ENCODE data around the gene MTFMT.
"Not testable (repeated sequence)": the region's sequence is repeated elsewhere in the genome, so short reads cannot be mapped to it uniquely, and the experiment has no call there.

MTFMT gene

DNA sequence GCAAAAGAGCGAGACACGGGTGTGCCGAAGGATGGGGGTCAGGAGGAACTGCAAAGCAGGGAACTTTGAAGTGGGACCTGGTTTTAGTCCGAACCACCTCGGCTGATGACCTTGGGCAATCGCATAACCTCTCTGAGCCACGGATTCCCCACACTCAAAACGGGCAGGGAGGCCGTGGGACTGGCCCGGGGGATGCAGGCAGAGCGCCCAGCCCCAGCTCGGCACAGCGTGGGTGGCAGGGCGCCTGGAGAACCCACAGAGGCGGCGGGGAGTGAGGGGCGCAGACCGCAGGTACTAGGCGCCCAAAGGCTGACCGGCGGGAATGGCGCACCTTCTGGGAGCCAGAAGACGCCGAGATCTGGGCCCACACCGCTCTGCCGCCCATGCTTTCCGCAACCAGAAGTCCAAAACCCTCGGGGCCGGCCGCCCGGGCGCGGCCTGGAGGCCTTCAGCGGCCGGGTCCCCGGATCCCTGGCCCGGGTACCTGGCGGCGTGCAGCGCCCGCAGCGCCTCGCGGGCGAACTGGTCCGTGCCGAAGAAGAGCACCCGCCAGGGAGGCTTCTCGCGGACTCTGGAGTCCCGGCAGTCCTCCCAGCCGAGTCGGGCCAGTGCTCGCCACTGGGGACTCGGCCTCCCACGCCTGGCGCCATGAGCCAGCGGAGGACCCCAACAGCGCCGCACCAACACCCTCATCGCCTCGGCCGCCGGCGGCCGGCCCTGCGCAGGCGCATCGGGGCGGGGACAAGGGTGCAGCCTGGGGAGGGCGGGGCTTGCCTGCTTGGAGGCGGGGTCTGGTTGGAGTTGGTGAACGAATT lies at the start of gene MTFMT:
Gene MTFMT, minus strand, starts transcription at position 719 of the 815 bp plus-strand sequence. Its CDS starts 26 bp downstream, at position 693.
- peak; percentile 90 for DNase-seq (ENCODE audit: low spot score)

- DNase-seq (ENCODE audit: low spot score) = no peak
Observed at GRCh38 chr15:65077981-65078352, 48.5 kb upstream of the MTFMT start.

GRCh38 chr15:65077291-65077980 lies 48.0 kb upstream of the MTFMT start:
- DNase-seq (ENCODE audit: low spot score) = no peak

- no peak for DNase-seq (ENCODE audit: low spot score)
Observed at GRCh38 chr15:65076486-65077290, 47.2 kb upstream of the MTFMT start, which contains the start of gene KBTBD13. KBTBD13 (plus strand) TSS chr15:65076746; CDS start chr15:65076816, 70 bp downstream.

- DNase-seq (ENCODE audit: low spot score) = not testable (repeated sequence)
Observed at GRCh38 chr15:65075607-65076395, 46.4 kb upstream of the MTFMT start.

DNA sequence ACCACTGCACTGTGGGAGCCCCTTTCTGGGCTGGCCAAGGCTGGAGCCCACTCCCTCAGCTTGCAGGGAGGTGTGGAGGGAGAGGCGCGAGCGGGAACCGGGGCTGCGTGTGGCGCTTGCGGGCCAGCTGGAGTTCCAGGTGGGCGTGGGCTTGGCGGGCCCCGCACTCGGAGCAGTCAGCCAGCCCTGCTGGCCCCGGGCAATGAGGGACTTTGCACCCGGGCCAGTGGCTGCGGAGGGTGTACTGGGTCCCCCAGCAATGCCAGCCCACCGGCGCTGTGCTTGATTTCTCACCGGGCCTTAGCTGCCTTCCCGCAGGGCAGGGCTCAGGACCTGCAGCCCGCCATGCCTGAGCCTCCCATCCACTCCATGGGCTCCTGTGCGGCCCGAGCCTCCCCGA lies 45.5 kb upstream of the MTFMT start:
- DNase-seq (ENCODE audit: low spot score) = not testable (repeated sequence)

GRCh38 chr15:65072617-65073016 lies 43.2 kb upstream of the MTFMT start:
- DNase-seq (ENCODE audit: low spot score) = no peak

- no peak for DNase-seq (ENCODE audit: low spot score)
Observed at GRCh38 chr15:65072027-65072426, 42.6 kb upstream of the MTFMT start.

DNA sequence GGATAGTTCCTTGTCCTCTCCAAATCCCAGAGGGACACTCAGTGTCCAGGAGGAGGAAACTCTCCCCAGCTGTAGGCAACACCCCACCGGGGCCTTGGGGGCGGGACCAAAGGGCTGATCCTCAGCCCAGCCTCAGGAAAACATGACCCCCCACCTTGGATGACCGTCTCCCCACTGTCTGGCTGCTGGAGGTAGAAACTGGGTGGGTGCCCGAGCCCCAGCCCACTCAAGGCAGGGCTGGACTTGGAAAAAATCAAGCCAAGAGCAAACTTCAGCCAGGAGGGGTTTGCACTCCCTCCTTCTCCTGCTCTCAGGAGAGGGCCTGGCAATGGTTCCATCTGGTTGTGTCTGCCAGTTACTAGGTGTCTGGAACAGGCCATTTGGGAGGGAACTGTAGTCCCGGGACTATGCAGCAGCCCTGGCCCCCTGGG lies 42.0 kb upstream of the MTFMT start:
- DNase-seq (ENCODE audit: low spot score) = no peak

- no peak for DNase-seq (ENCODE audit: low spot score)
Observed at GRCh38 chr15:65069779-65070546, 40.5 kb upstream of the MTFMT start.

DNA sequence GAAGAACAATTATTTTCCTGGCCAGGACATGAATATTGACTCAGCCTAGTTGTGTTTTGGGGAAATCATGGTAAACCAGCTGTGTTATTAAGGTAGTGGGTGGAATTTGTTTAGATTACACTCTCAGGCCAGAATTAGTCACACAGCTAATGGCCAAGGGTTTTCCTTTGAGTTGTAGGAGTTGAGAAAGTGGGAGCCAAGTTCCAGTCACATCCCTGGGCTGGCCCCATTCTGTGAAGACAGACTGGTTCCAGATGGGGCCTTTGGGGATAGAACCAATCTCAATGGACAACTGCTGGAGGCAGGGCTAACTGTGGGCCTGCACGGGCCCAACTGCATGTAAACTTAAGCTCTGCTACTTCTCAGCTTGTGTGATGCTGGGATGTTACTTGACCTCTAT lies 39.7 kb upstream of the MTFMT start:
- DNase-seq (ENCODE audit: low spot score) = no peak

GRCh38 chr15:65068403-65068788 lies 39.0 kb upstream of the MTFMT start:
- no peak for DNase-seq (ENCODE audit: low spot score)

DNA sequence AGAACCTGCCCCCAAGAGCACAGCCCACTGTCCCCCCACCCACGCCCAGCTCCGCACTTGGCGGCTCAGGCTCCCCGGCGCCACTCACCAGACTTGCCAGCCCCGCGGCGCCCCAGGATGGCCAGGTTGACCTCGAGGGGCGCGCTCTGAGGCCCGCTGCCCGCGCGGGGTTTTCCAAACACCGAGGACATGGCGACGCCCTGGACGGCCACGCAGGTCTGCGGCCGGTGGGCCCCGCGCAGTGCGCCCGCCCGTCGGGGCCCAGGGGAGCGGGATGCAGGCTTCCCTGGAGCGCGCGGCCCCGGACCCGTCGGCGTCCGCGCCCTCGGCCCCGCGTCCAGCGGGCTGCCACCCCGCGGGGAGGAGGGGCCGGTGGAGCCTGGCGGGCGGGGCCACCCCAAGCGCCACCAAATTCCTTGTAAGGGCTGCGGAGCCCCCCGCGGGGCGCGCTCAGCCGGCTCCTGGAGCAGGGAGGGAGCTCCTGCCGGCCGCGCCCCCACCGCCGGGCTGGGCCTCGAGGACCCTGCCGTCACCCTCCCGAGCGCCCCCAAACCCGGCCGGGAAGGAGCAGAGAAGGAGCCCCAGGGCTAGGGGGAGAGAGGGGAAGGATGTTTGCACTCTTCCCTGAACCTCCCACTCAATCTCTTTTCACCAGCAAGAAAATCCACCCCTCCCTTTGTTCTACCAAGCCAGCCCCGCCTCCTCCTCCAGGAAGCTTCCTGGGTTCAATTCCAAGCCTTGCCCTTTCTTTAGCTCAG lies 38.4 kb upstream of the MTFMT start, which contains the start of gene RASL12:
Gene RASL12, minus strand, starts transcription at position 347 of the 758 bp plus-strand sequence. Its CDS starts 156 bp downstream, at position 191.
- DNase-seq (ENCODE audit: low spot score) = no peak

DNA sequence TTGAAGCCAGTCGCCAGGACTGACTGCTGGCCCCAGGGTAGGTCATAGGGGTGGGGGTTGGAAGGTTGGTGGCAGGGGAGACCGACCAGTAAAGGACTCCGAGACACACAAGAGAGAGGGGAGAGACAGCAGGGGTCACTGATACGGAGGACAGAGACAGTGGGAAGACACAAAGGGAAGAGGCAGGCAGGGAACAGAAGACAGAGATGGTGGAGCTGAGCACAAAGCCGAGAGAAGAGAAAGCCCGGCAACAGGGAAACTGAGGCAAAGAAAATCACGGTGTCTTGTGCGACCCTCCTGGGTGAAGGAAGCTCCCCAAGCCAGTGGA lies 37.8 kb upstream of the MTFMT start:
- no peak for DNase-seq (ENCODE audit: low spot score)

DNA sequence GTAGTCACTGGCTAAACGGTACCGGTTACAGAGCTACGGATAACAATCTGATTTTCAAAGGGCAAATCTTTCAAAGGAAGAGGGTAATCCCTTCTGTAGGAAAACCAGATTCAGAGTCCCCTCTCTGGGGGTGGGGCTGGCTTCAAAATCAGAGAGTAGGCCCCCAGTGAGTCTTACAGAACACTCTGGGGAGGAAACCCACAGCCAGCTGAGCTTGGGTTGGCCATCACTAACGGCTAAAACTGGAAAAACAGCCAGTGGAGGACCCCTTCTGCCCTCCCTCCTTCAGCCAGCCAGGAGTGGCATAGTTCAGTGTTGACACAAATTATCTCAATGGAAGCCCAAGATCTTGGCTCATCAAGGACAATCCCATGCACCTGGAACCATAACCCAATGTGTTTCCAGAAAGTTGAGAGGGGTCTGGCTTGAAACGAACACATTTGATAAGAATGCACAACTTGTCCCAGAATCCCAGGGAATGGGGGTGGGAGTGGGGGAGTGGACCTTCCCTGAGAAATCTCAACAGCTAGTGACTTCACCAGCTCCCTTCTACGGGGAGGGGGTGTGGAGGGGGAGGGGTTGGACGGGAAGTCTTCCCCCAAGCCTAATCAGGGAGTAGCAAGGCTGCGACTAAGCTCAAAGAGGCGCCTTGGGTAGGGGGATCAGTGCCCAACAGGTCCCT lies 37.3 kb upstream of the MTFMT start:
- DNase-seq (ENCODE audit: low spot score) = no peak

GRCh38 chr15:65066001-65066634 lies 36.7 kb upstream of the MTFMT start:
- DNase-seq (ENCODE audit: low spot score) = no peak

DNA sequence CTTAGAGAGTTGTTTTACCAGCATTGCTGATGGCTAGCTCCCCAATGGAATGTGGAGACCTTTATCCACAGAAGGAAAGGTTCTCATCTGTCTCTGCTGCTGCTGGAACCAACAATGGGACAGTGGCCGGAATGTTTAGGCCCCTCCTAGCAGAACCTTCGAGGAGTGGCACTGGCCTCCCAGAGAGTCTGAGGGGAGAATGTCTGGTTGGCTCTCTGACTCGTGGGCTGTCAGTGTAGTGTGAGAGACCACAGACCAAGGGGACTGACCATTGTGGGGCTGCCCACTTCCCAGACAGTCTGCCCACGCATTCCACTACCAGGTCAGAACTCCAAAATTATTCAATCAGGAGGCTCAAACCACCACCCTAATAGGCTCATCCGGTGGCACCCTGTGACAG lies 33.3 kb upstream of the MTFMT start:
- DNase-seq (ENCODE audit: low spot score) = no peak

DNA sequence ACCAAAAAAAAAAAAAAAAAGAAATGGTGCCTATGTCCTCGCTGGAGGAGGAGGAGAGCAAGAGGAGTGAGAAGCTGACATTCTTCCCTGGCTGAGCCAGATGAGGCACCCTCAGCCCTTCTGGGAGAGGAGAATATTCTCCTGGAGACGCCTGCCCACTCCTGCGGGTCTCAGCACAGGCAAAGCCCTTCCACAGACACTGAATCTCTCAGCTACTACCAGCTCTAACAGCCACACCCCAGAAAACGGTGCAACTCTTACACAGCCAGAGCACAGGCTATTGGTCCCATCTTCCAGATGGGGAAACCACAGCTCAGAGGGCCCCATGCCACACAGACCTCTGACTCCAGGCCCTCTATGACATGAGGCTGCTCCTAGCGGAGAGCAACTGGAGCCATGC lies 32.6 kb upstream of the MTFMT start:
- DNase-seq (ENCODE audit: low spot score) = no peak
